ENCODE data around the gene PDC. TPM values are rescaled to one million over a fixed set of nuclear protein-coding genes. Genes with fewer than 3 reads are reported as not detected.

PDC gene
- total RNA-seq, 1 experiment from 2014 or later, result not detected

DNA sequence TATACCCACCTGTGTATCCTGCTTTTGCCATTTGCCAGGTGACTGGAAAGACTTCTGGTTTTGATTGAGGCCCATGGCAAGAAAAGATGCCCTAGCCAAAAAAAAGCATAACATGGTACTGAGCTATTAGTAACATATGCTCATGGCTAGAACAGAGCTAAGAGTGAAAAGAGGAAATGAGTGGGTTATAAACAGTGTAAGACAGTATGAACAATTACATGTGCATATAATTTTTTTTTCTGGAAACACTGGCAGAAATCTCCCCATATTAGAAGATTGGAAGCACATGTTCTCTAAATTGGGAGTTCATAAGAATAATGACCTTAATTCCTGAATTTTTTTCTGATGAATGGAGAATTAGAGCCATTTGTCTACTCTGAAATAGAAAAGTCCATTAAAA, 41.2 kb upstream of the PDC start:
- POLR2A ChIA-PET, result no interaction called here
- no TSS peak for BruUV-seq (replicated peaks)

DNA sequence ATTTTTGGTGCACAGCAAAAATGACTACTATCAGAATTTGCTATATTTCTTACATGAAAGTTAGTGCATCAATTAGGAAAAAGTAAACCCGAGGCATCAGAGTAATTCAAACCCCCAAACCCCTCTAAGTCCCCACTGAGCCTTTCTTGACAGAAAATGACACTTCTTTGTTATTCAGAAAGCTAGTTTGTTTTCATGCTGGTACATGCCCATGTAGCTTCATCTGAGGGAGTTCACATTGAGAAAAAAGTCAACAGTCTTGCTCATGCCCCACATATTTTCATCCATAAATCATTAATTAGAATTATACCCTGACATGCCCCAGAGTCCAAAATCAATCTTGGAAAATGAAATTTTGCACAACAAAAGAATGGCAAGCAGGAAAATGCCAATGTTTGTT, 39.9 kb upstream of the PDC start:
- intact Hi-C loops (cut with micrococcal nuclease; ENCODE audit: unreplicated experiment) (no loop called here), in situ Hi-C loops (cut with HindIII; ENCODE audit: low pct_unique_long_range_greater_than_20kb, low sequenced_read_pairs) (no loop called here)
- Histone ChIP-seq H3K36me3 (ENCODE audit: control insufficient read depth, insufficient read depth, low read length) (no peaks in the 10 kb centered on the region), H3K4me3 (ENCODE audit: low read depth in 2 of 2, low read length in 2 of 2) (no peak overlapping the region), H3K9me3 (ENCODE audit: control insufficient read depth, insufficient read depth, low read depth, low read length) (no peaks in the 10 kb centered on the region), H3K27ac (ENCODE audit: low read length) (no peak overlapping the region), H3K4me1 (ENCODE audit: control insufficient read depth, insufficient read depth, low read length) (no peaks in the 10 kb centered on the region), H3K27me3 (ENCODE audit: control insufficient read depth, insufficient read depth, low read length) (no peaks in the 10 kb centered on the region)
- POLR2A ChIA-PET, result no interaction called here
- ATAC-seq, result no peak
- BruUV-seq (replicated peaks), result no TSS peak
- no peak for DNase-seq (ENCODE audit: low read depth, low spot score)
- CTCF ChIA-PET, result no interaction called here
- TF ChIP-seq, protein P1, sequence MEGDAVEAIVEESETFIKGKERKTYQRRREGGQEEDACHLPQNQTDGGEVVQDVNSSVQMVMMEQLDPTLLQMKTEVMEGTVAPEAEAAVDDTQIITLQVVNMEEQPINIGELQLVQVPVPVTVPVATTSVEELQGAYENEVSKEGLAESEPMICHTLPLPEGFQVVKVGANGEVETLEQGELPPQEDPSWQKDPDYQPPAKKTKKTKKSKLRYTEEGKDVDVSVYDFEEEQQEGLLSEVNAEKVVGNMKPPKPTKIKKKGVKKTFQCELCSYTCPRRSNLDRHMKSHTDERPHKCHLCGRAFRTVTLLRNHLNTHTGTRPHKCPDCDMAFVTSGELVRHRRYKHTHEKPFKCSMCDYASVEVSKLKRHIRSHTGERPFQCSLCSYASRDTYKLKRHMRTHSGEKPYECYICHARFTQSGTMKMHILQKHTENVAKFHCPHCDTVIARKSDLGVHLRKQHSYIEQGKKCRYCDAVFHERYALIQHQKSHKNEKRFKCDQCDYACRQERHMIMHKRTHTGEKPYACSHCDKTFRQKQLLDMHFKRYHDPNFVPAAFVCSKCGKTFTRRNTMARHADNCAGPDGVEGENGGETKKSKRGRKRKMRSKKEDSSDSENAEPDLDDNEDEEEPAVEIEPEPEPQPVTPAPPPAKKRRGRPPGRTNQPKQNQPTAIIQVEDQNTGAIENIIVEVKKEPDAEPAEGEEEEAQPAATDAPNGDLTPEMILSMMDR (IDR thresholded peaks at IDR 0.05), result no peak
- TF ChIP-seq POLR2AphosphoS5 (IDR thresholded peaks at IDR 0.05; ENCODE audit: low read depth, low read length), result no peak
- TF ChIP-seq TCF7L2 (IDR thresholded peaks at IDR 0.05; ENCODE audit: low read depth, low read length), result no peak
- TF ChIP-seq, protein P2, sequence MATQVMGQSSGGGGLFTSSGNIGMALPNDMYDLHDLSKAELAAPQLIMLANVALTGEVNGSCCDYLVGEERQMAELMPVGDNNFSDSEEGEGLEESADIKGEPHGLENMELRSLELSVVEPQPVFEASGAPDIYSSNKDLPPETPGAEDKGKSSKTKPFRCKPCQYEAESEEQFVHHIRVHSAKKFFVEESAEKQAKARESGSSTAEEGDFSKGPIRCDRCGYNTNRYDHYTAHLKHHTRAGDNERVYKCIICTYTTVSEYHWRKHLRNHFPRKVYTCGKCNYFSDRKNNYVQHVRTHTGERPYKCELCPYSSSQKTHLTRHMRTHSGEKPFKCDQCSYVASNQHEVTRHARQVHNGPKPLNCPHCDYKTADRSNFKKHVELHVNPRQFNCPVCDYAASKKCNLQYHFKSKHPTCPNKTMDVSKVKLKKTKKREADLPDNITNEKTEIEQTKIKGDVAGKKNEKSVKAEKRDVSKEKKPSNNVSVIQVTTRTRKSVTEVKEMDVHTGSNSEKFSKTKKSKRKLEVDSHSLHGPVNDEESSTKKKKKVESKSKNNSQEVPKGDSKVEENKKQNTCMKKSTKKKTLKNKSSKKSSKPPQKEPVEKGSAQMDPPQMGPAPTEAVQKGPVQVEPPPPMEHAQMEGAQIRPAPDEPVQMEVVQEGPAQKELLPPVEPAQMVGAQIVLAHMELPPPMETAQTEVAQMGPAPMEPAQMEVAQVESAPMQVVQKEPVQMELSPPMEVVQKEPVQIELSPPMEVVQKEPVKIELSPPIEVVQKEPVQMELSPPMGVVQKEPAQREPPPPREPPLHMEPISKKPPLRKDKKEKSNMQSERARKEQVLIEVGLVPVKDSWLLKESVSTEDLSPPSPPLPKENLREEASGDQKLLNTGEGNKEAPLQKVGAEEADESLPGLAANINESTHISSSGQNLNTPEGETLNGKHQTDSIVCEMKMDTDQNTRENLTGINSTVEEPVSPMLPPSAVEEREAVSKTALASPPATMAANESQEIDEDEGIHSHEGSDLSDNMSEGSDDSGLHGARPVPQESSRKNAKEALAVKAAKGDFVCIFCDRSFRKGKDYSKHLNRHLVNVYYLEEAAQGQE (IDR thresholded peaks at IDR 0.05; ENCODE audit: insufficient read depth in 1 of 2, low read depth in 2 of 2, low read length in 1 of 2), result no peak

More for the DNA sequence above, 41.2 kb upstream of the PDC start:
- CTCF ChIA-PET, result no interaction called here
- no peak for TF ChIP-seq POLR2AphosphoS5 (IDR thresholded peaks at IDR 0.05; ENCODE audit: low read depth, low read length)
- TF ChIP-seq TCF7L2 (IDR thresholded peaks at IDR 0.05; ENCODE audit: low read depth, low read length), result no peak
- TF ChIP-seq, protein P2 (IDR thresholded peaks at IDR 0.05; ENCODE audit: insufficient read depth in 1 of 2, low read depth in 2 of 2, low read length in 1 of 2), result no peak
- TF ChIP-seq, protein P1 (IDR thresholded peaks at IDR 0.05), result no peak
- TF ChIP-seq SIN3A (IDR thresholded peaks at IDR 0.05; ENCODE audit: borderline replicate concordance, insufficient read depth, low read depth, low read length), result no peak
- H3K36me3 ChIP-seq (ENCODE audit: control insufficient read depth, insufficient read depth, low read length), result no peaks in the 10 kb centered on the region
- no peaks in the 10 kb centered on the region for H3K27me3 ChIP-seq (ENCODE audit: control insufficient read depth, insufficient read depth, low read length)
- intact Hi-C loops (cut with micrococcal nuclease; ENCODE audit: unreplicated experiment), result no loop called here
- in situ Hi-C loops (cut with HindIII; ENCODE audit: low pct_unique_long_range_greater_than_20kb, low sequenced_read_pairs), result no loop called here
- no peak for DNase-seq (ENCODE audit: low read depth, low spot score)
- no peak overlapping the region for H3K27ac ChIP-seq (ENCODE audit: low read length)
- H3K9me3 ChIP-seq (ENCODE audit: control insufficient read depth, insufficient read depth, low read depth, low read length), result no peaks in the 10 kb centered on the region
- no peak for ATAC-seq
- no peaks in the 10 kb centered on the region for H3K4me1 ChIP-seq (ENCODE audit: control insufficient read depth, insufficient read depth, low read length)
- no peak overlapping the region for H3K4me3 ChIP-seq (ENCODE audit: low read depth in 2 of 2, low read length in 2 of 2)

Measured in Panc1 (cell line).